Testis (tissue), 2 donors: ENCODE data around the gene TFAP2E.

Experiments
- CTCF ChIP-seq, 3 experiments: fragments of 450-650 bp in 2 of 3; fragments of 200-600 bp in 1 of 3; sonication (generic) in 1 of 3; IDR thresholded peaks; one replicate each; pipeline ENCODE4 v1.5.1; 2016 to 2019; ENCODE audit warnings: antibody characterized with exemption in 3 of 3, mild to moderate bottlenecking in 2 of 3, moderate library complexity in 1 of 3
- POLR2A ChIP-seq: fragments of 450-650 bp; IDR thresholded peaks from one replicate; pipeline ENCODE4 v1.6.1; 2017; ENCODE audit warnings: antibody characterized with exemption, mild to moderate bottlenecking, moderate library complexity

DNA sequence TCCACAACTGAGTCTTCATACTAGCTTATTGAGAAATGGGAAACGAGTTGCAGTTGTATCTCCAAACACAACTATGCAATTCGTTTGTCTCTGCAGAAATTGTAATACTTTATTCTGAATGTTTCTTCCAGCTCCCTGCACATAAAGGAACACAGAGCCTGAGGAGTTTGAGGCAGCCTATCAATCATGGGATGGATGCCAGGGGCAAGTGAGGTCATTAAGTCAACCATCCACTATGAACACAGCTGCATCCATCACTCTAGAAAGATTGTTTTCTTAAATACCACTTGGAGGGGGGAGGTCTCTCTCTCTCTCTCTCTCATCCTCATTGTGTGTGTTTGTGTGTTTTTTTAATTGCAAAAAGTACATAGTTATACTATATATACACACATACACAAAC lies 71.1 kb downstream of the TFAP2E start:
- no peak for TF ChIP-seq CTCF (IDR thresholded peaks at IDR 0.05)
- no peak for TF ChIP-seq POLR2A
